Heart left ventricle (tissue), 13 donors: ENCODE results near the gene ACO1.

Experiments
- POLR2A ChIP-seq, 2 donors: fragments of 450-650 bp; IDR thresholded peaks; one replicate each; pipeline ENCODE4 v1.6.1; 2017; ENCODE audit warnings: antibody characterized with exemption in 2 of 2, mild to moderate bottlenecking in 2 of 2, moderate library complexity in 2 of 2
- TF ChIP-seq, protein P1 (sequence below), 12 donors: fragments of 200-600 bp; sonication (generic) in 4 of 12; IDR thresholded peaks; one replicate each; pipeline versions ENCODE4 v1.5.0 to v1.8.0; 2018 to 2022; ENCODE audit warnings: antibody characterized with exemption in 12 of 12, mild to moderate bottlenecking in 5 of 12
- donor health status: ischemic (EF 13 %, LVEDD 7.1; RV severe dilation, severe dysfunction).
- donor health status: DM: no; HTN: yes; CAD: no.
- donor health status: DM: no; HTN: no; CAD: no.
- donor health status: ischemic (EF 25% LVEDD 6.9; RV normal size, moderate dysfunction).
- donor health status: ischemic (EF 25% LVEDD 5.7; RV mildly dilated, moderate dysfunction).
- donor health status: ischemic (EF 35%, LVEDD 5.7; RV mildly dilated, moderate dysfunction).
- donor health status: nonischemic (EF 11% LVEDD 7.7; RV severe dilation, severe dysfunction).
- donor health status: DM: yes; HTN: yes; CAD: no.
- donor health status: PGD.
- donor health status: ischemic (EF 29% LVEDD 5.4; RV normal size, mild dysfunction).
- donor health status: nonischemic (EF 23%, LVEDD 6.1; RV moderate dilation, normal function).

DNA sequence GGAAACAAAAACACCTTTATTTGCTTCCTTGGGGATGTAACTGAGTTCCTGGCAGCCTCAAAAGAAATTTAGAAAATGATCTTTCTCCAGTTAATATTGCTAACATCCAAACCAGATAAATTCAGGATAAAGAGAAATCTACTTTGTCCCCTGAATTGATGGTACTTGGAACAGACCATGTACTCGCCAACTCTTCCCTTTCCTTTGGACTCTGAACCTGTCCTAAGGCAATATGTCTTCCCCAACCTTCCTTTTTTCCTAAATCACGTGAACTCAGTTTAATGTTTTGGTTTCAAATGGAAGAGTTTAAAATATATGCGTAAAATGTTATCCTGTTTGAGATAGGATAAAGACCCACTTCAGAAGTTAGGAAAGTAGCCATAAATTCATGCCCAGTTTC lies 28.0 kb downstream of the ACO1 start:
- TF ChIP-seq, protein P1, sequence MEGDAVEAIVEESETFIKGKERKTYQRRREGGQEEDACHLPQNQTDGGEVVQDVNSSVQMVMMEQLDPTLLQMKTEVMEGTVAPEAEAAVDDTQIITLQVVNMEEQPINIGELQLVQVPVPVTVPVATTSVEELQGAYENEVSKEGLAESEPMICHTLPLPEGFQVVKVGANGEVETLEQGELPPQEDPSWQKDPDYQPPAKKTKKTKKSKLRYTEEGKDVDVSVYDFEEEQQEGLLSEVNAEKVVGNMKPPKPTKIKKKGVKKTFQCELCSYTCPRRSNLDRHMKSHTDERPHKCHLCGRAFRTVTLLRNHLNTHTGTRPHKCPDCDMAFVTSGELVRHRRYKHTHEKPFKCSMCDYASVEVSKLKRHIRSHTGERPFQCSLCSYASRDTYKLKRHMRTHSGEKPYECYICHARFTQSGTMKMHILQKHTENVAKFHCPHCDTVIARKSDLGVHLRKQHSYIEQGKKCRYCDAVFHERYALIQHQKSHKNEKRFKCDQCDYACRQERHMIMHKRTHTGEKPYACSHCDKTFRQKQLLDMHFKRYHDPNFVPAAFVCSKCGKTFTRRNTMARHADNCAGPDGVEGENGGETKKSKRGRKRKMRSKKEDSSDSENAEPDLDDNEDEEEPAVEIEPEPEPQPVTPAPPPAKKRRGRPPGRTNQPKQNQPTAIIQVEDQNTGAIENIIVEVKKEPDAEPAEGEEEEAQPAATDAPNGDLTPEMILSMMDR (IDR thresholded peaks at IDR 0.05): no peak
- TF ChIP-seq POLR2A (IDR thresholded peaks at IDR 0.05): no peak
